ENCODE results near the gene SMYD3. TPM values are rescaled to one million over a fixed set of nuclear protein-coding genes. Genes with fewer than 3 reads are reported as not detected.

SMYD3 gene
- total RNA-seq, 3 donors from 2014 or later, result 16.3 to 18.0 (median 16.4) TPM

DNA sequence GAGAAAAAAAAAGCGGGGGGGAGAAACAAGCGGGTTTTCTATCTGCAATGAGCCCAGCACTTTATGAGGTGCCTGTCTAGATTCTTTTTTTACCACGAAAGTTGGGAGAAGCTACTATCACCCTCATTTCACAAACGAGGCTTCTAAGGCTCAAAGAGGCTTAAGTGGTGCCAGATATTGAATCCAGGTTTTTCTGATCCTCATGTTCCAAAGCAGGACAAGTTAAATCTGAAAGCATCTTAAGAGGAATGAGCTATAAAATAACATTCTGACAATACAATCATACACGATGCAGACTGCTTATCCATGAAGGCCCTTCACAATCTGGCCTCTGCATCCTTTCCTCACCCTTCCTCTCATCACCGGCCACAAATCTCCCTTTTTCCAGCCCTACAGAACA, 549.1 kb downstream of the SMYD3 start:
- no peak for ATAC-seq
- no peak for TF ChIP-seq CTCF (IDR thresholded peaks at IDR 0.05)
- no peak overlapping the region for H3K4me3 ChIP-seq

GRCh38 chr1:245957427-245957826, 549.7 kb downstream of the SMYD3 start:
- intact Hi-C loops (cut with DNase I, micrococcal nuclease), result no loop called here
- no peak for DNase-seq
- TF ChIP-seq CTCF (IDR thresholded peaks at IDR 0.05), result no peak

More for the DNA sequence above, 549.1 kb downstream of the SMYD3 start:
- DNase-seq, result no peak
- peaks cover 11% of the 10 kb centered on the region for H3K4me1 ChIP-seq (ENCODE audit: low read depth)
- no peaks in the 10 kb centered on the region for H3K36me3 ChIP-seq (ENCODE audit: low read depth)
- intact Hi-C loops (cut with DNase I, micrococcal nuclease), result no loop called here
- no peaks in the 10 kb centered on the region for H3K9me3 ChIP-seq

DNA sequence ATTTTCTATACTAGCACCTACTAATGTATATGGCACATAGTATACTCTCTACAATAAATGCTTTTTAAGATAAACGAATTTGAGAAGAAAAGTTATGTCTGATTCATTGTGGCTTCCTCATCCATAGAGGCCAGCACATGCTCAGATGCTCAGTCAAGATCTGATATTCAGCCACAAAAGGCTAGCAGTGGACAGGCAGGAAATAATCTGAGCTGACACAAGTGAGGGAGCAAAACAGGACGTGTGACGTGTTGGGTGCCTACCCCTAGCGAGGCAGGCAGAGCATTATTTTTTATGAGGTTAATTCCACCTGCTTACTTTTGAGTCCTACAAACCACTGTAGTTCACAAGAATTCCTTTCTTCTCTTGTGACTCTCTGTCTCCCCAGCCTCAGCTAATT, 550.9 kb downstream of the SMYD3 start:
- Histone ChIP-seq H3K4me3 (no peak overlapping the region), H3K36me3 (ENCODE audit: low read depth) (no peaks in the 10 kb centered on the region), H3K9me3 (no peaks in the 10 kb centered on the region), H3K4me1 (ENCODE audit: low read depth) (peaks cover 11% of the 10 kb centered on the region)
- DNase-seq (peak in 1 of 3 donors; percentile 19), ATAC-seq (peak; percentile 62)
- TF ChIP-seq CTCF (IDR thresholded peaks at IDR 0.05), result no peak
- intact Hi-C loops (cut with DNase I, micrococcal nuclease), result no loop called here

More at GRCh38 chr1:245957427-245957826, 549.7 kb downstream of the SMYD3 start:
- Histone ChIP-seq H3K4me3 (no peak overlapping the region), H3K4me1 (ENCODE audit: low read depth) (peaks cover 11% of the 10 kb centered on the region), H3K36me3 (ENCODE audit: low read depth) (no peaks in the 10 kb centered on the region), H3K9me3 (no peaks in the 10 kb centered on the region)
- ATAC-seq, result no peak

DNA sequence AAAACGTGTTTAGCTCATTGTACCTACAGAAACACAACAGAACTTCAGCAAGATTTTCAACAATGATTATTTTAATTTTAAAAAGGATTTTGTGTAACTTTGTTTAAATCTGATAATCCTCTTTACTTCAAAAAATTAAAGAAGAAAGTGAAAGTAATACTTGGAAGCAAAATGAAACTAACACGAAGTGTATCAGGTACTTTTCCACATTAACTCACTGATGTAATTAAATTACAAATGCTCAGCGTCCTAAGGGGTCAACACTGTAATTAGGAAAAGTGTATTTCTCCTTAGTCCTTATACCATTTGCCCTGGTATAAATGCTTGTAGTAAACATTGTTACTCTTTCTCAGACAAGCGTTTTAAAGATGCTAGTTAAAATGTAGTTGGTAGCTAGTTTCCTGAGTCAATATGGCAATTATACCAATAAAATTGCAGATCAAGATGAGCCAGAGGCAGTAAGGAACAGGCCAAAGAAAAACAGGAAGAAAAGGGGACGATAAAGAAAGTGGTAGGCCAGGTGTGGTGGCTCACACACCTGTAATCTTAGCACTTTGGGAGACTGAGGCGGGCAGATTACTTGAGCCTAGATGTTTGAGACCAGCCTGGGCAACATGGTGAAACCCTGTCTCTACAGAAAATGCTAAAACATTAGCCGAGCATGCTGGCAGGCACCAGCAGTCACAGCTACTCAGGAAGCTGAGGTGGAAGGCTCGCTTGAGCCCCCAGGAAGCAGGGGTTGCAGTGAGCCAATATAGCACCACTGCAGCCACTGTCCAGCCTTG, 553.0 kb downstream of the SMYD3 start:
- Histone ChIP-seq H3K9me3 (no peaks in the 10 kb centered on the region), H3K4me3 (no peak overlapping the region), H3K4me1 (ENCODE audit: low read depth) (peaks cover 11% of the 10 kb centered on the region), H3K36me3 (ENCODE audit: low read depth) (no peaks in the 10 kb centered on the region)
- ATAC-seq (peak; percentile 80), DNase-seq (peak in 1 of 3 donors; percentile 17)
- no peak for TF ChIP-seq CTCF (IDR thresholded peaks at IDR 0.05)
- intact Hi-C loops (cut with DNase I, micrococcal nuclease), result no loop called here

DNA sequence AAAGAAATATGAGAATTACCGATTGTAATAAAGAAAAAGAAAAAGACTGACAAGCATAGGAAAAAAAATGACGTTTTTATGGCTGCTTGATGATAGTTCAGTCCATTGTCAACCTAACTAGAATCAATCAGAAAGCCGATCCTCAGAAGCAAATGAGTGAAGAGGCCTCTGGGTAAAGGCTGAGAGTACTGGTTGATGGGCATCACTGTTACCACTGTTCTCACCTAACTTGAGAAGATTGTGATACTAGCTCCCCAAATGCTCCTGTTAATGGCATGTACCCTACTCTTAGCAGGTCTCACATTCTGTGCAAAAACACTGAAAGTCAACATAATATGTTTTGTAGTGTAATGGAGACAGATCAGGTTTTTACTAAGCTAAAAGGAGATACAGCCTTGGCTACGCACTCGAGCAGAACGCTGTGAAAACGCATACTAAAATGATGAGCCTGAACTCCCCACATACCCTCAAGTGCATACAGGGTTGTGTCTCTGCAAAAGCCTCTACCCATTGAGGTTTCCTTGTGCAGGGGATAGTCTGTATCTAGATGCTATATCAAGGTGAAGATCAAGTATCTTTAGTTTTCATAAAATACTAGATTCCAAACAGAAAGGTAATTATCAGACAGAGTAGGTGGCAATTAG, 554.6 kb downstream of the SMYD3 start:
- no peak for TF ChIP-seq CTCF (IDR thresholded peaks at IDR 0.05)
- Histone ChIP-seq H3K4me1 (ENCODE audit: low read depth) (peaks cover 11% of the 10 kb centered on the region), H3K9me3 (no peaks in the 10 kb centered on the region), H3K36me3 (ENCODE audit: low read depth) (no peaks in the 10 kb centered on the region), H3K4me3 (no peak overlapping the region)
- DNase-seq (no peak), ATAC-seq (no peak)
- intact Hi-C loops (cut with DNase I, micrococcal nuclease), result no loop called here

Data from mucosa of descending colon (tissue), 3 donors.